Esophagus mucosa (tissue), 1 donor: ENCODE data around the gene ZNF710. TPM values are rescaled to one million over a fixed set of nuclear protein-coding genes. Genes with fewer than 3 reads are reported as not detected.

ENCODE experiments used
- ATAC-seq: fragments of 200-7000 bp; cut with Tn5 transposase; one replicate; pipeline ENCODE4 v1.9.1; 2020
- total RNA-seq: library from RNA; stranded (reverse); gene quantifications from one replicate; pipeline ENCODE4 v1.2.4, GENCODE V29; 2023
- donor health status: DM: yes; HTN: yes; CAD: no.

ZNF710 gene
- total RNA-seq, 1 donor from 2014 or later, result 27.9 TPM

- no peak for ATAC-seq
Measured at GRCh38 chr15:90019611-90020010, 18.5 kb downstream of the ZNF710 start.

- ATAC-seq, result no peak
Measured at GRCh38 chr15:90020021-90020735, 19.1 kb downstream of the ZNF710 start.

GRCh38 chr15:90020936-90021507 is 19.9 kb downstream of the ZNF710 start:
- peak; percentile 45 for ATAC-seq

- ATAC-seq, result no peak
Measured at GRCh38 chr15:90022345-90022744, 21.2 kb downstream of the ZNF710 start.

GRCh38 chr15:90022905-90023700 is 22.0 kb downstream of the ZNF710 start:
- ATAC-seq, result peak; percentile 82

GRCh38 chr15:90024406-90024805 is 23.3 kb downstream of the ZNF710 start:
- ATAC-seq, result no peak

GRCh38 chr15:90025489-90026033 is 24.4 kb downstream of the ZNF710 start:
- no peak for ATAC-seq

- ATAC-seq, result no peak
Measured at GRCh38 chr15:90028376-90028944, 27.3 kb downstream of the ZNF710 start.

- no peak for ATAC-seq
Measured at GRCh38 chr15:90029024-90029423, 27.9 kb downstream of the ZNF710 start.

GRCh38 chr15:90030376-90030775 is 29.3 kb downstream of the ZNF710 start:
- no peak for ATAC-seq

GRCh38 chr15:90031231-90031791 is 30.2 kb downstream of the ZNF710 start:
- ATAC-seq, result peak; percentile 25

GRCh38 chr15:90033006-90033405 is 31.9 kb downstream of the ZNF710 start:
- ATAC-seq, result no peak

GRCh38 chr15:90033448-90033847 is 32.3 kb downstream of the ZNF710 start:
- no peak for ATAC-seq

- peak; percentile 57 for ATAC-seq
Measured at GRCh38 chr15:90035095-90035839, 34.1 kb downstream of the ZNF710 start.

- no peak for ATAC-seq
Measured at GRCh38 chr15:90035840-90036230, 34.7 kb downstream of the ZNF710 start.

- no peak for ATAC-seq
Measured at GRCh38 chr15:90036343-90036742, 35.2 kb downstream of the ZNF710 start.

- no peak for ATAC-seq
Measured at GRCh38 chr15:90036806-90037510, 35.8 kb downstream of the ZNF710 start.

GRCh38 chr15:90037511-90037860 is 36.4 kb downstream of the ZNF710 start:
- ATAC-seq, result no peak

- ATAC-seq, result no peak
Measured at GRCh38 chr15:90037961-90038631, 37.0 kb downstream of the ZNF710 start.

GRCh38 chr15:90038632-90039095 is 37.5 kb downstream of the ZNF710 start:
- ATAC-seq, result no peak

GRCh38 chr15:90039996-90040395 is 38.9 kb downstream of the ZNF710 start:
- no peak for ATAC-seq
